ENCODE measurements around the gene DLGAP1. TPM values are rescaled to one million over a fixed set of nuclear protein-coding genes. Genes with fewer than 3 reads are reported as not detected.

DLGAP1 gene
- total RNA-seq, 1 donor from 2014 or later = 0.63 TPM

DNA sequence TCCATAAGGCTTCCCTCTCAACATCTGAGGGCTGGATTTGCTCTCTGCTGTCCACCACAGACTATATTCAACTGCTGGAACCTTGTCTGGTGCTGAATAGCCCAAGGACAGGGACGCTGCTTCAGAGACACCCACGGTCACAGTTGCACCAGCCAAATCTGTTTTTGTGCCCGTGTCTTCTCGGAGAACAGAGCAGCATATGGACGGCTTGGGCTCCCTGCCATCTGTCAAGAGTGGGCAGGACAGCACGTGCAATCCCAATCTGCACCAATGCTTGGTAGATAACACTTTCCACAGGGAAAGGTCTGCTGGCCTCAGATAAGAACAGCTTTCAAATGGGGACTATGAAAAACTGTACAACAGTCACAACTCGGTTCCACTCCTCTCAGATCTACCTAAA, 539.0 kb downstream of the DLGAP1 start:
- no peak overlapping the region for H3K4me3 ChIP-seq (ENCODE audit: low read depth, low read length)
- no peak for DNase-seq (ENCODE audit: low read depth)
- TF ChIP-seq, protein P1, sequence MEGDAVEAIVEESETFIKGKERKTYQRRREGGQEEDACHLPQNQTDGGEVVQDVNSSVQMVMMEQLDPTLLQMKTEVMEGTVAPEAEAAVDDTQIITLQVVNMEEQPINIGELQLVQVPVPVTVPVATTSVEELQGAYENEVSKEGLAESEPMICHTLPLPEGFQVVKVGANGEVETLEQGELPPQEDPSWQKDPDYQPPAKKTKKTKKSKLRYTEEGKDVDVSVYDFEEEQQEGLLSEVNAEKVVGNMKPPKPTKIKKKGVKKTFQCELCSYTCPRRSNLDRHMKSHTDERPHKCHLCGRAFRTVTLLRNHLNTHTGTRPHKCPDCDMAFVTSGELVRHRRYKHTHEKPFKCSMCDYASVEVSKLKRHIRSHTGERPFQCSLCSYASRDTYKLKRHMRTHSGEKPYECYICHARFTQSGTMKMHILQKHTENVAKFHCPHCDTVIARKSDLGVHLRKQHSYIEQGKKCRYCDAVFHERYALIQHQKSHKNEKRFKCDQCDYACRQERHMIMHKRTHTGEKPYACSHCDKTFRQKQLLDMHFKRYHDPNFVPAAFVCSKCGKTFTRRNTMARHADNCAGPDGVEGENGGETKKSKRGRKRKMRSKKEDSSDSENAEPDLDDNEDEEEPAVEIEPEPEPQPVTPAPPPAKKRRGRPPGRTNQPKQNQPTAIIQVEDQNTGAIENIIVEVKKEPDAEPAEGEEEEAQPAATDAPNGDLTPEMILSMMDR (conservative IDR thresholded peaks at IDR 0.05; ENCODE audit: low read depth, low read length) = no peak

DNA sequence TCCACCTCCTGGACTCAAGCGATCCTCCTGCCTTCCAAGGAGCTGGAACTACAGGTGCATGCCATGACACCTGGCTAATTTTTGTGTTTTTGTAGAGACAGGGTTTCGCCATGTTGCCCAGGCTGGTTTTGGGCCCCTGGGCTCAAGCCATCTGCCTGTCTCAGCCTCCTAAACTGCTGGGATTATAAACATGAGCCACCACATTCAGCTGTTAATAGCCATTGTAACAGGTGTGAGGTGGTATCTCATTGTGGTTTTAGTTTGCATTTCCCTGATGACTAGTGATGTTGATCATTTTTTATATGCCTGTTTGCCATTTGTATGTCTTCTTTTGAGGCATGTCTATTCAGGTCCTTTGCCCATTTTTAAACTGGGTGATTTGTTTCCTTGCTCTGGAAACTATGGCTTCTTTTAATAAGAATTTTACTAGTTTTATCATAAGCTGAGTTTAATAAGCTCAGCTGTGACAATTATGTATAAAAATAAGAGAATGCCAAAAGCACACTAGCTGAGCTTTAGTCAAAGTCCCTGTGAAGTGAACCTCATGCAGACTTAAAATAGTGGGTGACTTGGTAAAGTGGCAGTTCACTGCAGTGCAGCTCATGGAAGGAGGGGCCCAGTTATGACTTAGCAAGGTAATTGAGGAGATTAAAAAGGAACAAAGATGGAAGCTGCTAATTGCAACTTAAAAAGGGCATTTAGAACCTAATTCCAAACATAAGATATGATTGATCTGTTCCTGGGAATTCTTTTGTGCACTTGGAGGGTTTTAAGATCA, 540.1 kb downstream of the DLGAP1 start:
- no peak overlapping the region for H3K4me3 ChIP-seq (ENCODE audit: low read depth, low read length)
- TF ChIP-seq, protein P1 (conservative IDR thresholded peaks at IDR 0.05; ENCODE audit: low read depth, low read length) = no peak
- no peak for DNase-seq (ENCODE audit: low read depth)

DNA sequence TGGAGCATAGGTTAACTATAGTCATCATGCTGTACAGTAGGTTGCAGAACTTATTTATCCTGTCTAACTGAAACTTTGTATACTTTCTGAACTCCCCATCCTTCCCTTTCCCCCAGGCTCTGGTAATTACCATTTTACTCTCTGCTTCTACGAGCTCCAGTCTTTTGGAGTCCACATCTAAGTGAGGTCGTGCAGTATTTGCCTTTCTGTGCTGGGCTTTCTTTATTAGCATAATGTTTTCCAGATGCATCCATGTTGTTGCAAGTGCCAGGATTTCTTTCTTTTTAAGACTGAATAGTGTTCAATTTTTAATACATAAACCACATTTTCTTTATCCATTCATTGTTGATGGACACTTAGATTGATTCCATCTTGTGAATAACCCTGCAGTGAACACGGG, 541.0 kb downstream of the DLGAP1 start:
- TF ChIP-seq, protein P1 (conservative IDR thresholded peaks at IDR 0.05; ENCODE audit: low read depth, low read length) = no peak

DNA sequence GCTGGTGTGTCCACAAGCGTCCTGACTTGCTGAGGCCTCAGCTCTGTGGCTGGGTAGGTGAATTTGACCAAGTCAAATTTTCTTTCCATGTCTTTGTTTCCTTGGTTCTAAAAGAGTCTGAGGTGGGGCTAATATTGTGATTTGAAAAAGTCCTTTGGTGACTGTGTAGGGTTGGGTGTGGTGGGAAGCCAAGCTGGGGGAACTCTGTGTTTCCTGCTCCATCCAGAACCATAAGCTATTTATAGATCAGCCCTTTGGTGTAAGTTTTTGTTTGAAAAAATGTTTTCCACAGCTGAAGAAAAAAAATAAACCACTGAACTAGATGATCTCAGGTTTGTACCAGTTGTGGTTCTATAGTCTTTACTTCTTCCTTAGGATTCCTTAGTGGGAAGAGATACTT, 542.4 kb downstream of the DLGAP1 start:
- no peak for DNase-seq (ENCODE audit: low read depth)
- TF ChIP-seq, protein P1 (conservative IDR thresholded peaks at IDR 0.05; ENCODE audit: low read depth, low read length) = no peak
- H3K4me3 ChIP-seq (ENCODE audit: low read depth, low read length) = no peak overlapping the region

More for the DNA sequence above, 541.0 kb downstream of the DLGAP1 start:
- no peak for DNase-seq (ENCODE audit: low read depth)
- no peak overlapping the region for H3K4me3 ChIP-seq (ENCODE audit: low read depth, low read length)

DNA sequence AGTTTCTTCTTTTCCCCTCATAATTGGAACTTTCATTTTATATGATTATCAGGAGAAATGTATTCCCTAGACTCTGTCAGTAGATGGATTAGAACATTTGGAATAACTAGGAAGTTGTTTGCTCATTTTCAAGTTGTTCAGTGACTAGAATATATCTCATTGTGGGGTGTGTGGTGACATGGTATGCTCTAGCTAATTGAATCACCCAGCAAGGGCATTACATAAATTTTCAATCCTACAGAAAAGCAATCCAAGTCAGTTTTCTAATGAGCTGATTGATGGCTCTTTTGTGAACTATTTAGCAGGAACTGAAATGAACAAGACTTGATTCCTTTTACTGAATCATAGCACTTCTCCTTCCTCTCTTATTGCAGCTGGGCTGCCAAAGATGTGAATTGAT, 543.7 kb downstream of the DLGAP1 start:
- TF ChIP-seq, protein P1 (conservative IDR thresholded peaks at IDR 0.05; ENCODE audit: low read depth, low read length) = no peak
- no peak for DNase-seq (ENCODE audit: low read depth)
- no peak overlapping the region for H3K4me3 ChIP-seq (ENCODE audit: low read depth, low read length)

DNA sequence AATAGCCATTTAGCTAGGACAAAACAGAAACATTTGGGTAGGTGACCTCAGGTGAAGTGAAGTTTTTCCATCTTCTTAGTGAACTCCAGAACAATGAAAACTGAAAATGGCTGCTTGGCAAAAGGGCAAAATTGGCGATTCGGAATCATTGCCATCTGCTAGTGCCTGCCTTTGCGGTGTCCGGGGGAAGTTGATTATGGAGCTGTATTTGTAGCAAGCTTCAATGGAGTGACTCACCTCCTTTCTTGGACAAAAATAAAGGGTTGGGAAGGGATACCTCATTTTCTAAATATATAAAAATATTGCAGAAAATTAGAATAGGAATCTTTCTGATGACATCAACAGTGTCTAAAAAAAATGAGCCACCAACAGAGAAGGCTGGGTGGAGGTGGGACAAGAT, 544.6 kb downstream of the DLGAP1 start:
- H3K4me3 ChIP-seq (ENCODE audit: low read depth, low read length) = no peak overlapping the region
- no peak for DNase-seq (ENCODE audit: low read depth)
- TF ChIP-seq, protein P1 (conservative IDR thresholded peaks at IDR 0.05; ENCODE audit: low read depth, low read length) = no peak

DNA sequence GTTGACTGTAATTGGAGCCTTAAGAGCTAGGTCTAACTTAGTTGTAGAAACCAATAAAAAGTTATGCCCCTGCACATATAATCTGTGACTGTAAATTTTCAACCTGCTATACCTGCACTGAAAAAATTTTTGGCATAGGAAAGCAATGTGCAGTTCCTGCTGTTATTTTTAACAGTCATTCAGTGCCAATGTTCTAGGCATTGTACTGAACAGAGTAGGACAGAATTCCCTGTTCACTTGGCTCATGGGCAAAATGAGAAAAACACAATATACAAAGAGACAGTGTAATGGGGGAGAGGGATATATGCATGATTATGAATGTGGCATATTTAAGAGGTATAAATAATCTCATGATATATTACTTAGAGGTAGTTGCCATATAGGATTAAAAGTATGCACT, 547.2 kb downstream of the DLGAP1 start:
- TF ChIP-seq, protein P1 (conservative IDR thresholded peaks at IDR 0.05; ENCODE audit: low read depth, low read length) = no peak
- DNase-seq (ENCODE audit: low read depth) = no peak
- H3K4me3 ChIP-seq (ENCODE audit: low read depth, low read length) = no peak overlapping the region
